HG03159 (cell line): ENCODE data around the gene FOXO6.
"Not testable (repeated sequence)": the region's sequence is repeated elsewhere in the genome, so short reads cannot be mapped to it uniquely, and the experiment has no call there.

Experiments
- ATAC-seq: cut with Tn5 transposase; IDR thresholded peaks from one replicate; pipeline ENCODE4 v1.9.1; 2021; ENCODE audit warnings: mild to moderate bottlenecking, moderate library complexity; ENCODE audit not compliant: unreplicated experiment

The FOXO6 gene

DNA sequence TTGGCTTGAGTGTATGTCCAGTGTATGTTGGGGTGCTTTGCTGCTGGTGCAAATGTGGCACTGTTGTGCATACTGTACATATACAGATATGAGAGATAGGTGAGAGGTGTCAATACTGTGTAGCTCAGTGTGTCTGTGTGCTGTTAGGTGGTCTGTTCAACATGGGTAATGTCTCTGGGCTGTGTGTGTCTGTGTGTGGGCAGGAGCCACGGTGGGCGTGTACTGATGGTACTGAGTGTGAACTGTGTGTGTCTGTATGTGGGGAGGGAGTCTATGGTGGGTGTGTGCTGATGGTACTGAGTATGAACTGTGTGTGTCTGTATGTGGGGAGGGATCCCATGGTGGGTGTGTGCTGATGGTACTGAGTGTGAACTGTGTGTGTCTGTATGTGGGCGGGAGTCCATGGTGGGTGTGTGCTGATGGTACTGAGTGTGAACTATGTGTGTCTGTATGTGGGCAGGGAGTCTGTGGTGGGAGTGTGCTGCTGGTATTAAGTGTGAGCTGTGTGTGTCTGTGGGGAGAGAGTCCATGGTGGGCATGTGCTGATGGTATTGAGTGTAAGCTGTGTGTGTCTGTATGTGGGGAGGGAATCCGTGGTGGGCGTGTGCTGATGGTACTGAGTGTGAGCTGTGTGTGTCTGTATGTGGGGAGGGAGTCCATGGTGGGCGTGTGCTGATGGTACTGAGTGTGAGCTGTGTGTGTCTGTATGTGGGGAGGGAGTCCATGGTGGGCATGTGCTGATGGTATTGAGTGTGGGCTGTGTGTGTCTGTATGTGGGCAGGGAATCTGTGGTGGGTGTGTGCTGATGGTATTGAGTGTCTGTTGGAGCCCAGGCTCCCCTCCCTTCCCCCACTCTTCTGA lies 32.2 kb upstream of the FOXO6 start:
- no peak for ATAC-seq

DNA sequence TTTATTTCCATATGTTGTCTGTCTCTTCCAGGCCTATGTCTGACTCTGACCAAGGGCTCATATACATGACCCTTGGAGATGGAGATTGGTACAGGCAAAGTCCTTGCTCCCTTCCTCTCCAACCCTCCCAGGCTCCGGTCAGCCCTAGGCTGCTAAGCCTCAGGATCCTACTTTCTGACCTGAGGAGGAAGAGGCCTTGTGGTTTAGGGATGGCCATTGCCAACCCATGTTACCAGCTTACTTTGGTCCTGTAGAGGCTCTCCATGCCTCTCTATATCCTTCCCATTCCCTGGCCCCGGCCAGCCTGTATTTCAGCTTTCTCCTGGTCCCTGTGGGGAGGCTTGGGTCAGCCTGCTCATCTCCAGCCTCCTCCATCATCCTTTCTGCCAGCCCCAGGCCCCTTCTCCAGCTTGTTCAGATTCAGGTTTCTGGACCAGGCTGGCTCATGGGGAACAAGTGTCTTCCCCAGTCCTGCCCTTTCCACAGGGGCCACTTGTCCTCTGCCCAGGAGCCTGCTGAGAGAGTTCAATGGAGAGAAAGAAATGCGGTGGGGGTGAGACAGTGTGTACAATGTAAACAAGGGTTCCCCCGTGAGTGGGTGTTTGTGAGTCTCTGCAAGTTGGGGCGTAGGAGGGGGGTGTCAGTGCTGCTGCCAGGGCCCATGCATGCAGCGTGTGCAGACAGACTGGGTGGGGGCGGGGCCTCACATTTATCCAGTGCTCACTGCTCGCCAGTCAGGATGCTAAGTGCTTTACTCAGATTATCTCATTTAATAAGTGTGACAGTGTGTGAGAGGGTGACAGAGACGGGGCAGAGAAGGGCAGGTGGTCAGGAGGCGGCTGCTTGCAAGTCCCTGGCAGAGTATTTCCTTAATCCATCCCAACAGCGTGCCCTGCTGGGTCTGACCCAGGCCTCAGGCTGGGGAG lies 31.3 kb upstream of the FOXO6 start:
- no peak for ATAC-seq

DNA sequence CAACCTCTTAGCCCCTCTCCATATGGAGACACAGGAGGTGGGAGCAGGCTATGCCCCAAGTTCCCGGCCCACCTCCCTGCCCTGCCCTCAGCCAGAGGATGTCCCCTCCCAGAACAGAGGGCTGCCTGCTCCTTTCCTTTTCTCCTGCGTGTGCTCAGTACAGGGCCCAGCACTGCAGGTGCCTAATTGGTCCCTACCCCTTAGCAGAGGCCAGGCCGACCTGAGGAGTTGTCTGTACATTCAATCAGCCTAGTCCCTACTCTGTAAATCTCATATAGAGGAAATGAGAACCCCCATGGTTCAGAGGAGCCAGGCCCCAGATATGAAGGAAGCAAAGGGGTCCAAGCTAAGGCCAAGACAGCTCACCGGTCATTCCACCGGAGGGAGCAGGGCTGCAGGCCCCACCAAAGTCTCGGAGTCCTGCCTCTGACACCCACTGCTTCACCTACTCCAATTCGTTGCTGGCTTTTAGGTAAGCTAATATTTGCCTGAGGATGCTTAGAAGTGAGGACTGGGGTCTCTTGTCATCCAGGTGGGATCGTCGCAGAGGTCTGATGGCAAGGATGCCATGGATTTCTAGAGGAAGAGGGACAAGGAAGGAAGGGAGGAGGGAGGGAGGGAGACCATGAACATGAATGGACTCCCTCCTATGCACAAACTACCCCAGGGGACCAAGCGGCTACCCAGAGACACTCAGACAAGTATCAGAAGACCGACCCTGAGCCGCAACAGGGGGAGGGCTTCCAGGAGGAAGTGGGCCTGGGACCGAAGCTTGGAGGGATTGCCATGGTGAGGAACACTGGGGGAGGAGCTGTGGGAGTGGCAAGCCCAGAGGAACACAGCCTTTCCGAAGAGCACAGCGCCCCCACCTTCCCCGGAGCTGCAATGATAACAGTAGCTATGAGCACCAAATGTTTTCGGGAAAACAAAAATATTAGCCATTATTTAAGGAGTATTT lies 30.4 kb upstream of the FOXO6 start:
- ATAC-seq: no peak

DNA sequence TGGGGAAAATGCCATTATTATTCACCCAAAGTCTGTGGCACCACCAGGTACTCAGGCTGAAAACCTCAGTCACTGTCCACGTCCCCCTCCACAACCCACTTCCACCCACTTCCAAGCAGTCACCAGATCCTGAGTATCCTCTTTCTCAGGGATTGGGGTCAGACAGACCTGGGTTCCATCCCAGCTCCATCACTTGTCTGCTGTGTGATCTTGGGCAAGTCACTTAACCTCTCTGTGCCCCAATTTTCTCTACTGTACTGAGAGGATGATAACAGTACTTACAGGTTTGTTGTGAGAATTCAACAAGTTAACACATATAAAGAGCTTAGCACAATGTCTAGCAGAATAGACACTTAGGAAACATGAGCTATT lies 29.7 kb upstream of the FOXO6 start:
- ATAC-seq: no peak

DNA sequence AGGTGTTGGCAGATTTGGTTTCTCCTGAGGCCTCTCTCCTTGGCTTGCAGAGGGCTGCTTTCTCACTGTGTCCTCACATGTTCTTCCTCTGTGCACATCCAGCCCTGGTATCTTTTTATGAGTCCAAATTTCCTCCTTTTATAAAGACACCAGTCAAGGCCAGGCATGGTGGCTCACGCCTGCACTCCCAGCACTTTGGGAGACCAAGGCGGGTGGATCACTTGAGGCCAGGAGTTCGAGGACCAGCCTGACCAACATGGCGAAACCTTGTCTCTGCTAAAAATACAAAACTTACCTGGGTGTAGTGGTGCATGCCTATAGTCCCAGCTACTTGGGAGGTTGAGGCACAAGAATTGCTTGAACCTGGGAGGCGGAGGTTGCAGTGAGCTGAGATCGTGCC lies 29.1 kb upstream of the FOXO6 start:
- ATAC-seq: not testable (repeated sequence)

DNA sequence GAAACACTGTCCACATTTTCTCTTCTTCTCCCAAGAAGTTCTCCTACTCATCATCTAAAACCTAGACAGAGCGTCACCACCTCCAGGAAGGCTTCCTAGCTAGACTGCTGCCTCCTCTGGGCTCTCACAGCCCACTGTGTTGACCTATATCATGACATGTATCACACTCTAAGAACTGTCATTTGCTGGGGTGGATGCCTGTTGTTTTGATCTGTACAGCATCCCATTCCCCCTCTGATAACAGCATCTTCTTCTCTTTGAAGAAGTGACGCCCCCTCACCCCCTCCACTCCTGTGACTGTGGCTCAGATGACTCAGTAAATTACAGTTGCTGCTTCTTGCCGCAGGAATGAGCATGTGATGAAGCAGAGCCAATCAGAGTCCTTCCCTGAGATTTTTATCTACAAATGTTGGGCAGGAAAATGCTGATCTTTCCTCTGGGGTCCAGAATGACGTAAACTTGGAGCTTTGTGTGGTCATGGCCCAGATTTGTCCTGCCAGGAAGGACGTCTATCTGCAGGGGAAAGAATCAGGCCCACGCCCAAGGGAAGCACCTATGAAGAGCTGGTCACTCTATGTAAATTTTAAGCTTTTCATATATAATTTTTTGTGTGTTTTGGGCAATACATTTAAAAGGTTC lies 28.0 kb upstream of the FOXO6 start:
- ATAC-seq: no peak

DNA sequence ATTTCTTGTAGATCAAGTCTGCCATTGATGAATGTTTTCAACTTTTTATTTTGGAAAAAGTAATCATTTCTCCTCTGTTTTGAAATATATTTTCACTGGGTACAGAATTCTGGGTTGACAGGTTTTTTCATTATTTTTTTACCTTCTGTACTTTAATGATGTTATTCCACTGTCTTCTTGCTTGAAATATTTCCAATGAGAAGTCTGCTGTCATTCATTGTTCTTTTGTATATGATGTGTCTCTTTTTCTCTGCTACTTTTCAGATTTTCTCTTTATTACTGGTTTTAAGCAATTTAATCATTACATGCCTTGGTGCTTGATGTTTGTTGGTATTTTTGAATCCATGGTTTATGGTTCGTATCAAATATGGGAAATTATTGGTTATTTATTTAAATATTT lies 22.4 kb upstream of the FOXO6 start:
- ATAC-seq: no peak

DNA sequence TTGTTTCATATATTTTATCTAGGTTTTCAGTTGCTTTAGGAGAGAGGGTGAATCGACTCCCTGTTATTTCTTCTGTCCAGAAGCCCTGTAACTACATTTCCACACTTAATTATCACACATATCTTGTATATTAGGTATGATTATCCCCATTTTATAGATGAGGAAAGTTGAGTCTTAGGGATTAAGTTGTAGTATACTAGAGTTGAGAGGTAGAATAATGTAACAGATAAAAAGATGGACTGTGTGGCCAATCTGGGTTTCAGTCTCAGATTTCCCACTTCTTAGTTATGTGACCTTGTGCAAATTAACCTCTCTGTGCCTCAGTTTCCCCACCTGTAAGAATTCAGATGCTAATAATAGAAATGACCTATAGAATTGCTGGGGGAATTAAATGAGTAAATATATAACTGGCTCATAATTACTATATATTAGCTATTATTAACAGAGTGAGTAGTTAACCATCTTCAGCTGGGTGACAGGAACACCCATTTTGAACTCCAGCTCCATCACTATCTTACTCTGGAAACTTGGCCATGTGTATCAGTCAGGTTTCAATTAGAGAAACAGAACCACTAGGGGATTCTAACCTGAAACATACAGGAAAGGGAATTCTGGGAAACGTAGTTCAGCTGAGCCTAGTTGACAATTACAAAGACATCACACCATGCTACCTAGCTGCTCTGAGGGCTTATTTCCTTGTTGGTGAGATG lies 20.4 kb upstream of the FOXO6 start:
- ATAC-seq: no peak

DNA sequence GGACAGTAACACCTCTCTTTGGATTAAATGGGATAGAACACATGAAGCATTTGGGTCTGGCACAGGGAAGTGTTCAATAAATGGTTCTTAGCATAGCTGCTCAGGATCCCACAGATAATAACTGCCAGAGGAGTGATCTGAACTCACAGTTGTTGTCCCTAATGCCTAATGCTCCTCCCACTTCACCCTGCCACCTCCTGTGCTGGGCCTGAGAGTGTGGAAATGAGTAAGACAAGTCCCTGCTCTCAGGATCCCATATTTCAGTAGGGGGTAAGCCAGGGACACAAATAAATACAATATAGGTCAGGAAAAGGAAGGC lies 19.9 kb upstream of the FOXO6 start:
- no peak for ATAC-seq

DNA sequence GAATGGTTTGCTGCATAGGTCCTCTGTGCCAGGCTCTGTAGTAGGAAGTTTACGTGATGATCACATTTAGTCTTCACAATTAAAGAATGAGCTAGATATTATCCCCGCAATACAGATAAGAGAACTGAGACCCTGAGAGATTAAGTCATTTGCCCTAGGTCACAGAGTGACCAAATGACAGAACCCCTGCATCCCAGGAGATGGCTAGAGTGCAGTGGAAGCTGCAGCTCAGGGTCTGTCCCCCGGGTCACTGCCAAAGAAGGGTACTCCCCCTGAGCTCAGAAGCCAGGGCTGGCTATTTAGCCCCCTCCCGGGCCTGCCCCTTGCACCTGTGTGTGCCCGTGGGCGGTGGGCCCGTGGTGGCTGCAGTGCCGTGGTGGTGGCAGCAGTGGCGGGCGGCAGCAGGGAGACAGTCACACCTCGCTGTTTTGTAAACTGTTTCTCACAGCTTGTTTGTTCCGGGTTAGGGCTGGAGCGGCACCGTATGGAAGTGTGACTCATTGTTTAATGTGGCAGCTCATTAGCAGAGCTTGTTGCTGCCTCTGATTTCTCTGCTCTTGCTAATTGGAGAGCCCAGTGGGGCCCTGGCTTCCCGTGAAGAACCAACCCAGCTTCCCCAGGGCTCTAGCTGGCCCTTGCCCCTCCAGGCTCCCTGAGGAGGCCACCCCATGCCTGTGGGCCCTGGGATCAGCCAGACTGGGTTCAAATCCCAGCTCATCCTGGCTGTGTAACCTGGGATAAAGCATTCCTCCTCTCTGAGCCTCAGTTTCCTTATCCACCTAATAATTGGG lies 19.3 kb upstream of the FOXO6 start:
- no peak for ATAC-seq

DNA sequence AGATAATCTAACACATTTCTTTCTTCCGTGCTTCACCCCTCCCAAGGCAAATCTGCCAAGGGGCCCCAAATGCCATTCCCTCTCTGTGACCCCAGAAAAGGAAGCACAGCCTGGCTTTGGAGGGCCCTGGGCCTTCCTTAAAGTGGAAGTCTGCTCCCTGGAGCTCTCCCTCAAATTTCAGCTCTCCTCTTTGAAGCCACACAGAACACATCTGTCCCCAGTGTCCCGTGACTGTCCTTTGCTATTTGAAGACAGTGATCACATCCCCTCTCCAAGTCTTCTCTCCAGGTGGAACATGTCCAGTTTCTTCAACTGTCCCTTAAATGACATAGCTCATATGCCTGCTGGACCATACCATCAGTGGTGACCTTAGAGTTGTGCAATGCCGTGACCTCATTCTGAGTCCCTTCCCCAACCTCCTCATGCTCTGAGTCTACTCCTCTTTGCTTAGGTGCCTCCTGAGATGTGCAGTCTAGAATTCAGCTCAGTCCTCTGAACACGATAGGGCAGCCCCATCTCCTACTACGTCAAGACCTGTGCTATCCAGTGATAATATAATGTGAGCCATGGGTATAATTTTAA lies 18.4 kb upstream of the FOXO6 start:
- no peak for ATAC-seq

DNA sequence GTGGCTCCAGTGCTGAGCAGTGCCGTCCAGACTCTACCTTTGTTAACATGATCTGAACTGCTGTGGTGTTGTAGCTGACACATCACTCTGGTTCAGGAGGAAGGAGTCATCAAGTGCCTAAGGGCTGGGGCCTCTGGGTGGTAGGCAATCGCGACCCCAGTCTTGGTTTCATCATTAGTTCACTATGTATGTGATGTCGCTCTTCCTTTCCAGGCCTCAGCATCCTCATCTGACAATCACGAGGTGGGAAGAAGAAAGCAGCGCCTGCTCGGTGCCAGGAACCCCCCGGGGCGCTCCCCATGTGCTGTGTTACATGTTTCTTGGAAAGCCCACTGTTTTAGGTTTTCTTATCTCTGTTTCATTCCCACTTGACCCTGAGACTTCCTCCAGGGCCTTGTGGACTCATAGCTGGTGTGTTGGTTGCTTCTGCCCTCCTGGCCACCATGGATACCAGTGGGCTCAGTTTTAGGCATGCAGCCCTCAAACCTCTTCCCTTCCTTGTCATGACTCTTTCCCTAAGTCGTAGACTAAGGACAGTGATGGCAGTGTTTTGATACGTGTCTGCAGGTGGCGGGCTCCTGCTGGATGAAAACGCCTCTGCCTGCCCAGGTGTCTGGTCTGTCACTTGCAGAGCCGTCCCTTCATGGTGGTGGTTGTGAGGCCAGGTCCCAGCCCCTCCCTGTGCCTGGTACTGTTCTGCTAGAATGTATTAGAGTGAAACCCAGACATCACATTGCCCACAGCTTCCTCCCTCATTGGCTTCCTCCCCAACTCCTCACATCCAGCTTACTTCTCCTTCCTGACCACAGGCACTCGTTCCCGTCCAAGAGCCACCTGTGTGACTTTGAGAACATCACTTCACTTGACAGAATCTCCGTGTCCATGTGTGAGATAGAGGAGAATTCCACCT lies 17.2 kb upstream of the FOXO6 start:
- no peak for ATAC-seq

DNA sequence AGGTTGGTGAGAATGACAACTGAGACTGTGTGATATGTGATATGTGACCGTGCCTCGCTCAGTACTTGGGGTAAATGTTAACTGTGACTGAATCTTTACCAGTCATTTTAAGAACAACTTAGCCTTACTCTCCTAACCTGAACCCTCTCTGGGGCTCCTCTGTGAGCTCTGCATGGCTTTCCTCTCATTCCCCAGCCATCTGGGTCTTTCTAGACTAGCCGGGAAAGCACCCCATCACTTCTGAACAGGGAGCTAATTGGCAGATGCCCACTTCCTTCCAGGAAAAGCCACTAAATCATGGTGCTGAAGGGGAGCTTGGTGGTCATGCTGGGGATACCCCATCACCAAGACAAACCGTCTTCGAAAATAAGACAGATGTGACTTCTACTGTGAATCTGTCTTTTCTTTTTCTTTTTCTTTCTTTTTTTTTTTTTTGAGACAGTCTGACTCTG lies 16.5 kb upstream of the FOXO6 start:
- ATAC-seq: no peak

DNA sequence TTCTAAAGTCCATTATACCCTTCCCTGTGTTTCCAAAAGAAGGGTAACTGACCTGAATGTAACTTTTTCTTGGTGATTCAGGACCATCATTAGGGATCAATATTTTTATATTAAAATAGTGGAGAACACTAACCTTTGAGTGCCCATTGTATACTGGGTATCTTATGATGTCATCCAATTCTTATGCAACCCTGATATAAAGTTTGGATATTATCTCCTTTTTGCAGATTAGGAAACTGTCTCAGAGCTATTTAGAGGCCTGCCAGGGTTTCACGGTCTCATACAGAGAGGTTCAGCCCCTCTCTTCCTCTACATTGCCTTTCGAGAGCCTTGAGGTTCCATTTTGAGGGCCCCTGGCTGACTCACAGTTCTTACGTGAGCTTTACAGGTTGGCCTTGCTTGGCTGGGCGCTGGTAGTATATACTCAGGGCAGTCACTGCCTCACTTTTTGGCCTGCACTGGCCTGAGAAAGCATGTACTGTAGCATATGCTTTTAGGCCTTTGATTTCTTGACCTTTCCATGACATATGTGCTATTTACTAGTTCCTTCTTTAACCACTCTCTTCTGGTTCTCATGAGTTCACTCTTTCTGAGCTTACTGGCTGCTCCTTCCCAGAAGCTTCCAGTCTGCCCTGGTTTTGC lies 15.7 kb upstream of the FOXO6 start:
- ATAC-seq: no peak

DNA sequence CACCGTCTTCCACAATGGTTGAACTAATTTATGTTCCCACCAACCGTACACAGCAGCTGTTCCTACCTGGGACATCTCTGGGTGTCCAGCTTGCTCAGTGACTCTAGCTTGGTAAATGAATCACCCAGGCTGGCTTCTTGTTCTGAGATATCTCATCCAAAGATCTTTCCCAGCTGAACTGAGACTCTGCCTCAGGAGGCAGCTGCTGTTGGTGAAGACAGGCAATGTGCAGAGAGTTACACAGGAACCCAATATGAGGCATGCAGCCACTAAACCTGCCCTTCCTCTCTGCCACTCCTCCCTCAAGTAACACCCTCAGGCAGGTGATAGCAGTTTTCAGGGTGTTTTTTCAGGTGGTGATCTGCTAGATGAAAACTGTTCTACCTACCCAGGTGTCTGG lies 14.0 kb upstream of the FOXO6 start:
- ATAC-seq: no peak

DNA sequence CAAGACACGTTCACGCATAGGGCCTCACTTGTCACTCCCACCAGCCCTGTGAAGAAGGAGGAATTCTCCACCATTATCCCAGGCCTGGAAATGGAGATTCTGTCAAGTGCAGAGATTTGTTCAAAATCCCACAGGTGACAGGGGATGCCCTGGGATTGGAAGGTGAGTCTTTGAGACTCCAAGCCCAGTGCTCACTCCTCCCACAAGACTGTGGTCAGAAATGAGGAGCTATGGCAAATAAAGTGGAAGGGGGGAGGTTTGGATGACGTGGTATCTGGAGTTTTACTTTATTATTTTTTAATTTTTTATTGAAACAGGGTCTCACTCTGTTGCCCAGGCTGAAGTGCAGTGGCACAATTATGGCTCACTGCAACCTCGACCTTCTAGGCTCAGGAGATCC lies 12.8 kb upstream of the FOXO6 start:
- ATAC-seq: no peak

DNA sequence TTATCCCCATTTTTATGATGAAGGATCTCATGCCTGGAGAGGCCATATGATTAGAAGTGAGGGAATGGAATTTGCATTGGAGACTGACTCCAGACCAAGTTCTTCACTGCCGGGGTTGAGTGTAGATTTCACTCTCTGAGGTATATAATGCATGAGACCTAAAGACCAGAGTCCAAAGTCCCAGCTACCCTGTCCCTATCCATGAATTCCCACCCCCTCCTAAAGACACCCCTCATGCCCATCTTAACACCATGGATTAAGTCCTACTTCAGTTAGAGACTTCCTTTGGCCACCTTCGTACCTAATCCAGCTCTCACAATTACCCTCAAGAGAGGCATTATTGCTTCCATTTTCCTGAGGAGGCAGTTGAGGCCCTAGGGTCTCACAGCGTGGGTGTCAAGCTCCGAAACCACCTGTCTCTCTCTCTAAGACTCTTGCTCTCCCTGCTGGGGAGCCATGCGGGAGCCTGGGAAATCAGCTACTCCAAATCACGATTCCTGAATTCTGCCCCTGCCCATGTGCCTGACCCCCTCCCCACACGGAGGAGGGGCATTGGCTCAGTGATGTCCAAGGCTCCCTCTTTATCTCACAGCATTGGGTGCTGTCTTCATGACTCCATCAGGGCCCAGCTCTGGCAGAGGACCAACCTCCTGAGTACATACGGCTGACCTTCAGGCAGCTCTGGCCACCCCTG lies 11.7 kb upstream of the FOXO6 start:
- no peak for ATAC-seq
